H1 (cell line): ENCODE data around the gene SORBS1. TPM values are rescaled to one million over a fixed set of nuclear protein-coding genes. Genes with fewer than 3 reads are reported as not detected.

Source experiments
- CHD2 ChIP-seq: IDR thresholded peaks from 2 replicates; pipeline ENCODE4 v1.6.1; 2012; ENCODE audit warnings: low read length, improper control_type of control experiment
- GABPA ChIP-seq: IDR thresholded peaks from 2 replicates; pipeline ENCODE4 v1.6.1; 2011; ENCODE audit warnings: mild to moderate bottlenecking, low read length, moderate library complexity, borderline replicate concordance; ENCODE audit not compliant: insufficient read depth
- KDM5A ChIP-seq: fragments of 200-600 bp; IDR thresholded peaks from 2 replicates; pipeline ENCODE4 v1.7.1; 2012; ENCODE audit warnings: mild to moderate bottlenecking, low read length, inconsistent platforms, mixed read lengths
- MAX ChIP-seq: IDR thresholded peaks from 2 replicates; pipeline ENCODE4 v1.6.1; 2012; ENCODE audit warnings: inconsistent platforms
- POLR2AphosphoS5 ChIP-seq: IDR thresholded peaks from 2 replicates; pipeline ENCODE4 v1.6.1; 2011; ENCODE audit warnings: low read depth, low read length
- RAD21 ChIP-seq, 2 experiments: IDR thresholded peaks in 1 of 2; conservative IDR thresholded peaks in 1 of 2; 2 replicates each; pipeline ENCODE4 v1.6.1; 2011; ENCODE audit warnings: low read depth in 2 of 2, low read length in 2 of 2, improper control_type of control experiment in 1 of 2, inconsistent platforms in 1 of 2, mild to moderate bottlenecking in 1 of 2, moderate library complexity in 1 of 2
- SP4 ChIP-seq: IDR thresholded peaks from 2 replicates; pipeline ENCODE4 v1.6.1; 2012; ENCODE audit warnings: low read length, inconsistent platforms
- SRF ChIP-seq: IDR thresholded peaks from 2 replicates; pipeline ENCODE4 v1.6.1; 2011; ENCODE audit warnings: mild to moderate bottlenecking, low read depth, low read length, moderate library complexity
- TBP ChIP-seq: IDR thresholded peaks from 2 replicates; pipeline ENCODE4 v1.6.1; 2011; ENCODE audit warnings: low read depth, low read length, improper control_type of control experiment
- polyA plus RNA-seq, 7 experiments: library from polyadenylated mRNA; depleted of rRNA in 3 of 7; stranded (reverse) in 5 of 7; unstranded in 2 of 7; fragments of >200 nt in 5 of 7; fragments of 200-250 nt in 2 of 7; gene quantifications; 1 replicate in 5 of 7; 2 replicates in 1 of 7; 4 replicates in 1 of 7; pipeline versions ENCODE4 v1.2.1 to v1.2.3, GENCODE V29; 2011 to 2013; ENCODE audit warnings: missing spikeins in 2 of 7, mixed read lengths in 2 of 7
- total RNA-seq: library from RNA; stranded (reverse); fragmentation: NEBNext Ultra II Directional; extraction: Animal tissue kit (Norgen Biotek cat#: 25700); gene quantifications from 2 replicates; pipeline ENCODE4 v1.2.1, GENCODE V29; 2021

Gene SORBS1
- total and polyA plus RNA-seq, 2 of the 8 experiments (the other 6 are each of a cell fraction or from before 2014, with no cell fraction given) = 16.0 to 35.0 TPM

GRCh38 chr10:95414844-95415485 is 146.2 kb downstream of the SORBS1 start (continued):
- TF ChIP-seq RAD21 (IDR thresholded peaks at IDR 0.05 in 1 of 2, conservative IDR thresholded peaks at IDR 0.05 in 1 of 2; ENCODE audit: low read depth in 2 of 2, low read length in 2 of 2) (no peak), MAX (no peak), SRF (no peak), SP4 (no peak), CHD2 (no peak), KDM5A (no peak), POLR2AphosphoS5 (no peak), TBP (no peak), GABPA (no peak)
